SHP77 treated with DMSO at 0.1 percent for 48 hours (cell line): ENCODE data around the gene SCARB2.

Source experiments
- DNase-seq: peaks from one replicate; lab custom pipeline; 2025; lab: John Stamatoyannopoulos, UW

The SCARB2 gene

DNA sequence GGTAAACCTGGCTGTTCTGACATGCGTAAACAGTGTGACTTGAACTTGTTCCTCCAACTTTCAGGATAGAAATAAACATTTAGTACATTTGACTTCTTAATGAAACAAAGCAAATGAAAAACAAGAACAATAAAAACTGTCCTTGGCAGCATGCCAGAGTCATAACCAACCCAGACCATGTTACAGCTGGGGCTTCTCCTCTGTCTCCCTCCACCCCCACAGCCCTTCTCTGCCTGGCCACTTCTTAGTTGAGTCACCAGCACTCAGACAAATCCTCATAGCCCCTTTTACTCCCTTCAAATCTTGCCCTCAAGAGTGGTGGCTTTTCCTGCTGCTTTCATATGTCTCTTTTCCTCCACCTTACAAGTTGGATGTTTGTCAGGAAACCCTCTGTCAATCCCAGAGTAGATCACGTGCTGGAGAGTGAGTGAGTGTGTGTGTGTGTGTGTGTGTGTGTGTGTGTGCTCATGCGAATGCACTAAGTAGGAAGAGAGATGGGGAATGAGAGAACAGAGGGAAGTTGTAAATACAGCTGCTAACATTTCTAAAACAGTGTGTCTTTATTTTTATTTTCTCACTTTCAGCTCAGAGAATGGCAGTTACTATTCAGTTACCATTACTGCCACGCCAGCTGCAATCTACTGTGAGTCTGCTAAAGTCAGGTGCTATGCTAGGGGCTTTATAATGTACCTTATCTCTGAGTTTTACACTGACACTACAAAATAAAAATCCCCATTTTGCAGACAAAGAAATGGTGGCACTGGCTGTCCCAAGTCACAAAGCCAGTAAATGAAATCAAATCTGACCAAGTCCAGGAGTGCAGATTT is 15.0 kb downstream of the SCARB2 start:
- peak; percentile 95 for DNase-seq

DNA sequence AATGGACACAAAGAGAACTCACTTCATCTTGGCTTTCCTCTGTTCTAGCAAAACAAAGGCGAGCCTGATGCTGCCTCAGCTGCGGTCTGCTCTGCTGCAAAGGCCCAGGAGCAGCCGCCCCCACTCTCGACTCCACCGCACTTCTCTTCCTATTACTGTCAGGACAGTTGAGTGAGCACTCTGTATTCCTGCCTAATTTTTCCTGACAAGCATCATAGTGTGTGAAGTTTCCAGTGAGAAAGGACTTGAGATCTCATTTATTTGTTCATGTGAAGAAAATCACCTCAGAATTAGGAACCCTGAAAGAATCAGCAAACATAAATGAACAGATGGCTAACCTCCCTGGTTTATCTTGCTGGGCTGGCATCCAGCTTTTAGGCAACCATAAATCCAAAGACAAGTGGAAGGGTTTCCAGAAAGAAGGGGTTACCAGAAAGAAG is 15.6 kb downstream of the SCARB2 start:
- peak; percentile 95 for DNase-seq

DNA sequence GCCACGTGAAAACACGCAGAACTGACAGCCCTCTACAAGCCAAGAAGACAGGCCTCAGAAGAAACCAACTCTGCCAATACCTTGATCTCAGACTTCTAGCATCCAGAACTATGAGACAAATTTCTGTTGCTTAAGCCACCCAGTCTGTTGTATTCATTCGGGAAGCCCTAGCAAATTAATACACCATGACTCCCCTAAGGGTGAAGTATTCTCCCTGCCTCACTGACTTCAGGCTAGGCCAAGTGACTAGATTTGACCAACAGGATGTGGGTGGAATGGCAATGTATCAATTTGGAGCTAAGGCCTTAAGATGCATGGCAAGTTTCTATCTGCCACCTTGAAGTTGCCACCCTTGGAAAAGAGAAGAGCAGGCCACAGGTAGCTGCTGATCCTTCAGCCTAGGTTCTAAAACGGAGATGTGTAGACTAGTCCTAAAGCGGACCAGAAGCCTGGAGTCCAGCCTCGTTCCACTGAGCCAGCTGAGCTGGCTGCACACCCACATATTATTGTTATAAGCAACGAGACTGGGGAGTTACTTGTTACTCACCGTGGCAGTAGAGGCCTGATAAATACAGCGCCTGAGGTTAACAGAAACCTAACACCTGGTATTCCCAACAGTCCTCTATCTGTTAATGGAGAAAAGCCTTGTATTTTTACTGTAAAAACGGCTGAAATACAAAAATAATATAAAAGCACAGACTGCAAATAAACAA is 16.4 kb downstream of the SCARB2 start:
- no peak for DNase-seq

DNA sequence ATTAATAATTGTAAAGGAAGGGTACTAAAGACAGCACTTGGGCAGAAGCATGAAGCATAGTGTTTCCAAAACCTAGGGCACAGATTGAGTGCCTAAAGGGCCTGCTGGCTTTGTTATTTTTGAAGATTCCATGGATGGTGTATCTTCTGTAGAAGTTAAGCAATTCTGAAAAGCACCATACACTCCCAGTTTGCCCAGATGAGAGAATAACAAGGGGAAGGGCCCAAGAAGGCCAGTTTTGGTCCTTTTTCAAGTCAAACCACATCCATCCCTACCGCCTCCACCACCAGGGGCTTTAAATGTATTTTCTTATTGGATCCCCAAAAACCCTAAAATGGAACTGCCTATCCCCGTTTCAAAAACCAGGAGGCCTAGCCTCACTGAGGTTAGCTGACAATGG is 17.2 kb downstream of the SCARB2 start:
- DNase-seq: no peak

DNA sequence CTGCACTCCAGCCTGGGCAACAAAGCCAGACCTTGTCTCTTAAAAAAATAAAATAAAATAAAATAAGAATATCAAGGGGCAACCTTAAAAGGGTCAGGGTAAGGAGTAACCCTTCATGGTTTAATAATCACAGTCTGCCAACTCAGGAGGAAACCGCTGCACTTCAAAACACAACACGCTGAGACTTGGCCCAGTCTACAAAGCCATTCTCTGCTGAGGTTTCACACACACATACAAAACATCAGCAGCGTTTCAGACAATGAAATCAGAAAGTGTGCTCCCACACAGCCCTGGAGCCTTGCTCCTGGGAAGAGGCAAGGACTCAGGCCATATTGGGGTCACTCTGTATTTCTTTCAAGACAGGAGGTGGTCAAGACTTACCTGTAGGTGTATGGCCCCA is 18.3 kb downstream of the SCARB2 start:
- no peak for DNase-seq

DNA sequence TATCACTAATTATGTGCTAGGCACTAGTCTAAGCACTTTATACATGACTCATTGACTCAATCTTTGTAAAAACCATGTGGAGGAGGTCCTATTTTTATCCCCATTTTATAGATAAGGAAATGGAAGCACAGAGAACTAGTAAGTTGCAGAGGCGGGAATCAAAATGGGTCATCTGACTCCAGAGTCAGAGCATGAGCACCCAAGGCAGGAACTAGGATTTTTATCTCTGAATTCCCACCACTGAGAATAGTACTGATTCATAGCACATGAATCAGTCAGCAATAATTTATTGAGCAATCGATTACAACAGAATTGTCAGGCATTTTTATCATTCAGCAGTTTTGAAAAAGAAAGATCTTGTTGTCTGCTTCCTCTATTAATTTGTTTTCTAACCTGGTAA is 19.3 kb downstream of the SCARB2 start:
- no peak for DNase-seq

DNA sequence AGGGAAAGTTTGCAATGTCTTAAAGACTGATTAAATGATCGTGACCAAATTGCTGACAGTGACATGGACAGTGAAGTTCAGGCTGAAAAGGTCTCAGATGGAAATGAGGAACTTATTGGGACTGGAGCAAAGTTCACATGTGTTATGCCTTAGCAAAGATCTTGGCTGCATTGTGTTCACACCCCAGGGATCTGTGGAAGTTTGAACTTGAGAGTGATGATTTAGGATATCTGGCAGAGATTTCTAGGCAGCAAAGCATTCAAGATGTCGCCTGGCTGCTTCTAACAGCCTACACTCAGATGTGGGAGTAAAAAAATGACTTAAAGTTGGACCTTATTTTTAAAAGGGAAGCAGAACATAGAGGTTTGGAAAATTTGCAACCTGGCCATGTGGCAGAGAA is 21.4 kb downstream of the SCARB2 start:
- DNase-seq: no peak

DNA sequence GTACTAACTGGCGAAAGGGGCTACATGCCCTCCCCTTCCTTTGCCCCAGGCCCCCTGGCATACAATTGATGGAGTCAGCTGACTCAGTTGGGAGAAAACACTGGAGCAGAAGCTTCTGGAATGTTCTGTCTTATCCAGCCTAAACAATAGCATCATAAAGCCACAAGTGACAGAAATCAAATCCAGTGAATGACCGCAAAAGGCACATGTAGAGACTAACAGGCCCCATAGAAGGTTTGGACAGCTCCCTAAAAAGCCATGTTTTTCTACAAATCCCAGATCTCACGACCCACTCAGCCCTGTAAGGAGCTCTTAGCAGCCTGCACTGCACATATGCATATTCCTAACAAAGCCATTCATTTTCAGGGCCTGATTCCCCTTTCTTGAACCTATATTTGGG is 25.1 kb downstream of the SCARB2 start:
- no peak for DNase-seq

DNA sequence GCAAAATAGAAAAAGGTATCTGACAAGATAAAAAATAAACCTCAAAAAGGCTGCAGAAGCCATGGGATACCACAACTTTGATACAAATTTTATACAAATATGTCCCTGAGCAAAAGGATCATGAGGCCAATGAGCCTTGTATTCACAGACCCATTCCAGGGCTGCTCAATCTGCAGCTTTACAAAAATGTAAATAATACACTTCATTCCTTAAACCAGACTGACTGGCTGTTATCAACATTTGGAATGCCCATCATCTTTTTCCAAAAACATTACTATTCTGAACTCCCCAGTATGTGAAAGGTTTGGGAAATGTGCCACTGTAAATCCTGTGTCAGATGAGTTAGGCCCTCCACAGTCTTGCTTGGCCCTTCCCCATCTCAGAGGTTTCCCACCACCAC is 25.5 kb downstream of the SCARB2 start:
- no peak for DNase-seq

DNA sequence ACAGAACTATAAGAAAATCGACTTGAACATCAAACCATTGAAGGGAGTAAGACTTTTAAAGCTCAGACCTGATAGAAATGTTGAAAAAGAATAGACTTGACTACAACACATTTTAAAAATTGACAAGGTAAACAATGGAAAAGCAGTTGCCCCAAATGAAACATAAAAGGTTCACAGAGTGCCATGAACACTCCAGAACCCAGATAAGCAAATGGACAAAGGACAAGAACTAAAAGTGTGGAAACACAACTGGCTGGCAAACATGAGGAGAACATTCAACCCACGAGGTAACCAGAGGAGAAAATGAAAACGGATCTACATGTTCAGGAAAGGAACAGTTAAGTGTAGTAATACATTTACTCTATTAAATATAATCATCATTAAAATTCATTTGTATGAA is 26.5 kb downstream of the SCARB2 start:
- no peak for DNase-seq

DNA sequence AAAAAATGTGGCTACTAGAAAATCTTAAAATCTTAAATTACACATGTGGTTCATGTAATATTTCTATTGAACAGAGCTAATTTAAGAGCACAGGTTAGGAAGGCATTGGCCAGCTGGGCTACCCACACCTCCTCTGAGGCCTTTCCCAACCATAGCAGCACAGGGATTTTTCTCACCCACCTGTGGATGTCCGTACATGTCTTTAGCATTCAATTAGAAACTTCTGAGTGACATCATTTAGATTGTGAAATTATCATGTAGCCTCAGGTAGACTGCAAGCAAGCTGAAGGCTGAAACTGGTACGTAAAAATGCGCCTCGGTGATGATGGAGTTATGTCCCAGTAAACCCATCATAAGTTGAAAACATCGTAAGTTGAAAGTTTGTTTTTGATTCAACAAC is 31.2 kb downstream of the SCARB2 start:
- DNase-seq: no peak

DNA sequence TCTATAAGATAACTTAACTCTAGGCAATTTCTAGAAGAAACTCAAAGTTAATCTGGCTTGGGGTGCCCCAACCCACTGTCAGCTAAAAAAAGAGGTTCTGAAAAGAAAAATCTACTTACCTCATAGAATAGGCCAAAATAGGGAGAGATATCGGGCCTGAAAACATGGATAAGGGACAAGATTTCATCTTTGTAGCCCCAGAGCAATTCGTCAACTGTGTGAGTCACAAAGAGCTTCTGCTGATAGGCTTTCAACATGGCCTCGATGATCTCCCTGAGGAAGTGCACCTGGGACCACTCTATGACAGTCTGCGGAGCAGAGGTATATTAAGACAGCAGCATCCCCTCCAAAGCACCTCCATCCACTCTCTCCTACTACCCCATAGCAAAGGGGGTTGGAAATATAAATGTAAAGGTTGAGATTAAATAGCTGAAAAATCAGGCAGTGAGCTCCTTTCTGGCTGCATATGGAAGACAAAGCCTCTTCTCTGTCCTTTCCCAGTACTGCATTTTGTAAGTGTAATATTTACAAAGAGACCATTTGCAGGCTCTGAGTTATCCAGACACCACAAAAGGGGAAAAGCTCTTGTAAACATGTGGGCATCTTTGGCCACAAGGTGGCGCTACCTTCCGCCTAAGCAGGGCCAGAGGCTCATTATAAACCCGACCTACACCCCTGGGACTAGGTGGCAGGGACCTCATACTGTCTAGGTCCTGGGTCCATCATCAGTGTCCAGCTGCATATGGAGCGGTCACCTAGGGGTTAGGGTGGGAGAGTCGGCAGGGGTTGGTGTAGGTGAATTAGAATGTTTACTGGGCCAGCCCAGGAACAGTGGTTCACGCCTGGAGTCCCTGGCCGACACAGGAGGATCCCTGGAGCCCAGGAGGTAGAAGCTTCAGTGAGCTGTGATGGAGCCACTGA is 34.0 kb downstream of the SCARB2 start:
- DNase-seq: peak; percentile 60

DNA sequence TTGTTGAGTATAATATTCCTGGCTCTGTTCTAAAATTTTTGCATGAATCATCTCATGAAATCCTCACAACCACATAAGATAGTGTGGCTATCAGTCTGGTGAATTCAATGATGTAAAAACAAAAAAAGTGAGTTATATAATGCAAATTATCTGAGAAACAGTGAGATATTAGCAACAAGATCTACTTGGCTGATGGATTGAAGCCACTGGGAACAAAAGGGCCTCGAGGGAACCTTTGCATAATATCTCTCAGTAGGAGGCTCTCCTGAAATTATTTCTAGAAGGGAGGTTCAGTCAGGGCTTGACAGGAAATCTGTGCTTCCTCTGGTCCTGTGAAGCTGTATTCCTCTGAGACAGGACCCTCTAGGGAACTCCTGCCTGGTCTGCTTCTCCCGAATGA is 35.3 kb downstream of the SCARB2 start:
- DNase-seq: no peak

DNA sequence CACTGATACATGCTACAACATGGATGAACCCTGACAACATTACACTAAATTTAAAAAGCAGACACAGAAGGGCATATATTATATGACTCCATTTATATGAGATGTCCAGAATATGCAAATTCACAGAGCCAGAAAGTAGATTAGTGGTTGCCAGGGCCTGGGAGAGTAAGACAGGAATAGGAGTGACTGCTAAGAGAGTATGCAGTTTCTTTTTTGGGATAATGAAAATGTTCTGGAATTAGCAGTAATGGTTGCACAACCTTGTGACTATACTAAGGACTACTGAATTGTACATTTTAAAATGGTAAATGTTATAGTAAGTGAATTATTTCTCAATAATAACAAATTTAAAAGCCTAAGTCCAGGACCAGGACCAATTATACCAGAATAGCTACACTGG is 35.9 kb downstream of the SCARB2 start:
- no peak for DNase-seq

DNA sequence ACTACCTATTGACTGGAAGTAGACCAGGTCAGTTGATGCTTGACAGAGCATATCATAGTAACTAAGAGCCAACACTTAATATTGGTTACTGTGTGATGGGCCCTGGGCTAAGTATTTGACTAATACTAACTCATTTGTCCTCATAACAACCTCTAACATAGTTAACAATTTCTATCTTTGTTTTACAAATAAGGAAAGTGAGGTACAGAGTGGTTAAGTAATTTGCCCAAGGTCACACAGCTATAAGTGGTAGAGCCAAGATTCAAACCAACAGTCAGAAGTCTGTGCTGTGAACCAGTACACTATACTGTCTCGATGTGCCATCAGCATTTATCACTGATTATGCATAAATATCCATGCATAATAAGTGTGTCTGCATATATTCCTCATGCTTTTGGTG is 38.3 kb downstream of the SCARB2 start:
- no peak for DNase-seq

DNA sequence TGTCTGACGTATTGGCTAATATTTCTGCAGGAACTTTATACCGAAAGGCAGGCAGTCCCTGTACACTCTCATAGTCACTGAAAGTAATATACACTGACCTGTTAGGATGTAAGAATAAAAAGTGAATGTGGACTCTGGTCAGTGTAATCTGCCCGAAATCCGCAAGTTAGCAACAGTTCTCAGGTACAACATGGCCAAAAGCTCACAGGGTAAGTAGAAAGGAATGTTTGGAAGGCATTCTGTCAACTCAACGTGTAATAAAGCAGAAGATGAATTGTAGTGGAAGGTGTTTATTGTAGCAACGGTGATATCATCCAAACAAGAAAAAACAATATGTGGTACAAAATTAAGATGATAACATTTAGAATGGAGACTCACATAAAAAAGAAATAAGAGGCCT is 39.4 kb downstream of the SCARB2 start:
- no peak for DNase-seq

DNA sequence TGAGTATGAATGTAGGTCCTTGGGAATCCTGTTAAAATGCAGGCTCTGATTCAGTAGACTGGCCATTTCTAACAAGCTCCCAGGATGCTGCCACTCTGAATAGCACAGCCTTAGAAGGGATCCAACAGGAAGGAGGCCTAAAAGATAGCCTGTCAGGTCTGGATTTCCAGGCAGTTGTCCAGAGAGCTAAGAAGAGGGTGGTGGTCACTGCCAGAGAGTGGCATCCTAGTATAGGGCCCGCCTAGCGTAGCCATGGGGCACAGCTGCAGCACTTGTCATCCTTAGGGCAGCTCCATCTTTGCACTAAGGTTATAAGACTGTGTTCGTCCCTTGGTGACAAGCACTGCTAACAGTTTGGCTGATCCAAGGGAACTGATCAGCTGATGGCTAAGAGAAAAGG is 44.9 kb downstream of the SCARB2 start:
- DNase-seq: no peak

DNA sequence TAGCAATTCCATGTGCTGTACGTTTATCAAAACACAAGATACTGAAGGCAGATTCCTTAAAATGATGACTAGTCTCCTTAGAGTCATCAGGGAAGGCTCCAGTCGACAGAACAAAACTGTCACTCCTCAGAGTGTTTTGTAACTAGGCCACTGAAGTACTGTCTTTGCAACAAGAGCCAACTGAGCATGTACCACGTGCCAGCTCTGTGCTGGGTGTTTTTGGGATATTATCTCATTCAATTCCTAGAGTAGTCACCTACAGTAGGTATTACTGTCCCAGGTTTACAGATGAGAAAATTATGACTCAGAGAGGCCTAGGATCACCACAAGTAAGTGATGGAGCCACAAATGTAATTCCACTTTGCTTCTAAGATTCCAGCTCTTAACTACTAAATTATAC is 47.1 kb downstream of the SCARB2 start:
- no peak for DNase-seq

DNA sequence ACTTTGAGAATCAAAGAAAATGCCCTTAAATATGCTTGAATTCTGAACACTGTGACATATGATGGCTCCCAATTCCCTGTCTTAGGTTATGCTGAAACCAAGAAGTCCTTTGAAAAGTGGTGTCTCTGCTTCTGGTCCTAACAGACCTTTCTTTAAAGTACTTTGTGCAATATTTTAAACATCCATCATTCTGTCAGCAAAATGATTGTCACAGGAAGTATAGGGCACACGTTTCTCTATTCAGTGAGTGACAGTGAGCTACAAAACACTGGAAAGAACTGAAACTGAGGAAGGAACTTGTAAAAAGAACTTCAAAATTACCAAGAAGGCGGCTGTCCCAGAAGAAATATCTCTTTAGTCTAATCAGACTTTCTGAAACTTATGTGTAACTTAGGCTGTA is 53.3 kb downstream of the SCARB2 start:
- no peak for DNase-seq

DNA sequence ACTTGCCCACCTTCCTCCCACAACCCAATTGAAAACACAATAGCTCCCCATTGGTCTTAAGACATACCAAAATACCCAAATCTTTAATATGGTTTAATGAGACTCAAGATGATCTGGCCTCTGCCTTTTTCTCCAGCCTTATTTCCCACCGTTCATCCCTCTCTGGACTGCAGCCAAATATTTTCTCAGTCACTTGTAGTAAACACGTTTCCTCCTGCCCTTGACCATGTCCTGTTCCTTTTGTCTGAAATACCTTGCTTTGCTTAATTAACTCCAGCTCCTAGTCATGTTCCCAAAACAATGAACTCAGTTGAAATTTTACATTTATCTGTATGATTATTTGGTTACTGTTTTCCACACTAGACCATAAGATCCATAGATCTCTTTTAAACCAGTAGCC is 57.0 kb downstream of the SCARB2 start:
- DNase-seq: no peak

DNA sequence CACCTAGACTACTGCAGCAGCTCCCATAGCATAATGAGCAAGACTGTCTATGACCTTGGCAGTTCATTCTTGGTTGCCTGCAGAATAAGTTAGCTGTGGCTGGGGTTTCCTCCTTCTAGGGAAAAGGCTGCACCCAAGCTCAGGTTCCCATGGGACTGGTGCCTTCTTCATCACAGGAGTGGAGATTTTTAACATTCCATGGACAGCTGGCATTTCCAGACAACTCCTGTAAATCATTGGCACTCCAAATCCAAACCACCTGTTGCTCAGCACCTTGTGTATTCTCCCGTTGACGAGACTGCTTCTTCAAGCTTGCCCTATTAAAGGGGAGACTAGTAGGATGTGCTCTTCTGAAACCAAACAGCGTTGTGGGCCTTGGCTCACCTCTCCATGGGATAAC is 57.6 kb downstream of the SCARB2 start:
- no peak for DNase-seq

DNA sequence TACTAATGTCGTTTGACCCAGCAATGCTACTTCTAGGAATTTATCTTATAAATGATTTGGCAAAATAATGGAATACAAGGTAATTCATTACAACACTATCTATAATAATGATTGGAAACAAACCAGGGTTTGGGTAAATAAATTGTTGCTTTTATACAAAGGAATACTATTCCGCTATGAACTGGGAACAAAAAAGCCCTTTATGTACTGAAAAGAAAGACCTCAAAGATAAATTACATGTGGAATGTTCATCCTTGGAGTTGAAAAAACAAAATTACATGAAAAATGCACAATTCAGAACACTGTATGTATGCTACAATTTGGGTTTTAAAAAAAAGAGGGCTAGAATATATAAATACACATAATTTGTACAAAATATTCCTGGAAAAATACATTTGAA is 60.3 kb downstream of the SCARB2 start:
- no peak for DNase-seq
